ENCODE data around the gene NIPAL4.

NIPAL4 gene

GRCh38 chr5:157464519-157465171 lies 4.6 kb downstream of the NIPAL4 start:
- Histone ChIP-seq H3K27ac (ENCODE audit: low read length) (no peak overlapping the region), H3K4me1 (ENCODE audit: control insufficient read depth, low read depth, low read length) (peaks cover 10% of the 10 kb centered on the region), H3K27me3 (ENCODE audit: control insufficient read depth, insufficient read depth, low read length) (peaks cover 23% of the 10 kb centered on the region), H3K9me3 (ENCODE audit: control insufficient read depth, low read depth, low read length) (no peaks in the 10 kb centered on the region), H3K4me3 (ENCODE audit: low read length) (no peak overlapping the region), H3K9ac (ENCODE audit: low read length) (no peak overlapping the region), H3K36me3 (ENCODE audit: control insufficient read depth, low read depth, low read length) (no peaks in the 10 kb centered on the region)

GRCh38 chr5:157468293-157468965 lies 8.4 kb downstream of the NIPAL4 start:
- H3K9me3 ChIP-seq (ENCODE audit: control insufficient read depth, low read depth, low read length), result no peaks in the 10 kb centered on the region
- H3K4me3 ChIP-seq (ENCODE audit: low read length), result no peak overlapping the region
- no peaks in the 10 kb centered on the region for H3K27me3 ChIP-seq (ENCODE audit: control insufficient read depth, insufficient read depth, low read length)
- no peak overlapping the region for H3K9ac ChIP-seq (ENCODE audit: low read length)
- no peak overlapping the region for H3K27ac ChIP-seq (ENCODE audit: low read length)
- H3K36me3 ChIP-seq (ENCODE audit: control insufficient read depth, low read depth, low read length), result no peaks in the 10 kb centered on the region
- peaks cover 10% of the 10 kb centered on the region for H3K4me1 ChIP-seq (ENCODE audit: control insufficient read depth, low read depth, low read length)

- Histone ChIP-seq H3K4me3 (ENCODE audit: low read length) (no peak overlapping the region), H3K4me1 (ENCODE audit: control insufficient read depth, low read depth, low read length) (peaks cover 9% of the 10 kb centered on the region), H3K36me3 (ENCODE audit: control insufficient read depth, low read depth, low read length) (no peaks in the 10 kb centered on the region), H3K27me3 (ENCODE audit: control insufficient read depth, insufficient read depth, low read length) (no peaks in the 10 kb centered on the region), H3K9ac (ENCODE audit: low read length) (no peak overlapping the region), H3K9me3 (ENCODE audit: control insufficient read depth, low read depth, low read length) (no peaks in the 10 kb centered on the region), H3K27ac (ENCODE audit: low read length) (no peak overlapping the region)
Observed at GRCh38 chr5:157469073-157469472, 9.1 kb downstream of the NIPAL4 start.

- H3K9ac ChIP-seq (ENCODE audit: low read length), result no peak overlapping the region
- peaks cover 3% of the 10 kb centered on the region for H3K4me1 ChIP-seq (ENCODE audit: control insufficient read depth, low read depth, low read length)
- no peaks in the 10 kb centered on the region for H3K9me3 ChIP-seq (ENCODE audit: control insufficient read depth, low read depth, low read length)
- H3K4me3 ChIP-seq (ENCODE audit: low read length), result no peak overlapping the region
- no peak overlapping the region for H3K27ac ChIP-seq (ENCODE audit: low read length)
- H3K36me3 ChIP-seq (ENCODE audit: control insufficient read depth, low read depth, low read length), result no peaks in the 10 kb centered on the region
- H3K27me3 ChIP-seq (ENCODE audit: control insufficient read depth, insufficient read depth, low read length), result no peaks in the 10 kb centered on the region
Observed at GRCh38 chr5:157469687-157470086, 9.7 kb downstream of the NIPAL4 start.

- no peaks in the 10 kb centered on the region for H3K27me3 ChIP-seq (ENCODE audit: control insufficient read depth, insufficient read depth, low read length)
- no peak overlapping the region for H3K4me3 ChIP-seq (ENCODE audit: low read length)
- no peaks in the 10 kb centered on the region for H3K36me3 ChIP-seq (ENCODE audit: control insufficient read depth, low read depth, low read length)
- H3K4me1 ChIP-seq (ENCODE audit: control insufficient read depth, low read depth, low read length), result no peaks in the 10 kb centered on the region
- H3K9me3 ChIP-seq (ENCODE audit: control insufficient read depth, low read depth, low read length), result no peaks in the 10 kb centered on the region
- no peak overlapping the region for H3K27ac ChIP-seq (ENCODE audit: low read length)
- H3K9ac ChIP-seq (ENCODE audit: low read length), result no peak overlapping the region
Observed at GRCh38 chr5:157470631-157471030, 10.6 kb downstream of the NIPAL4 start.

- Histone ChIP-seq H3K36me3 (ENCODE audit: control insufficient read depth, low read depth, low read length) (no peaks in the 10 kb centered on the region), H3K27me3 (ENCODE audit: control insufficient read depth, insufficient read depth, low read length) (no peaks in the 10 kb centered on the region), H3K27ac (ENCODE audit: low read length) (no peak overlapping the region), H3K9ac (ENCODE audit: low read length) (no peak overlapping the region), H3K4me1 (ENCODE audit: control insufficient read depth, low read depth, low read length) (no peaks in the 10 kb centered on the region), H3K9me3 (ENCODE audit: control insufficient read depth, low read depth, low read length) (no peaks in the 10 kb centered on the region), H3K4me3 (ENCODE audit: low read length) (no peak overlapping the region)
Observed at GRCh38 chr5:157471709-157472108, 11.7 kb downstream of the NIPAL4 start.

GRCh38 chr5:157473383-157474320 lies 13.6 kb downstream of the NIPAL4 start:
- Histone ChIP-seq H3K27ac (ENCODE audit: low read length) (no peak overlapping the region), H3K4me1 (ENCODE audit: control insufficient read depth, low read depth, low read length) (no peaks in the 10 kb centered on the region), H3K4me3 (ENCODE audit: low read length) (no peak overlapping the region), H3K9me3 (ENCODE audit: control insufficient read depth, low read depth, low read length) (no peaks in the 10 kb centered on the region), H3K9ac (ENCODE audit: low read length) (no peak overlapping the region), H3K27me3 (ENCODE audit: control insufficient read depth, insufficient read depth, low read length) (no peaks in the 10 kb centered on the region), H3K36me3 (ENCODE audit: control insufficient read depth, low read depth, low read length) (no peaks in the 10 kb centered on the region)

- Histone ChIP-seq H3K9ac (ENCODE audit: low read length) (no peak overlapping the region), H3K27ac (ENCODE audit: low read length) (no peak overlapping the region), H3K9me3 (ENCODE audit: control insufficient read depth, low read depth, low read length) (no peaks in the 10 kb centered on the region), H3K4me1 (ENCODE audit: control insufficient read depth, low read depth, low read length) (peaks cover 8% of the 10 kb centered on the region), H3K27me3 (ENCODE audit: control insufficient read depth, insufficient read depth, low read length) (no peaks in the 10 kb centered on the region), H3K36me3 (ENCODE audit: control insufficient read depth, low read depth, low read length) (no peaks in the 10 kb centered on the region), H3K4me3 (ENCODE audit: low read length) (no peak overlapping the region)
Observed at GRCh38 chr5:157475432-157475831, 15.4 kb downstream of the NIPAL4 start.

- H3K27ac ChIP-seq (ENCODE audit: low read length), result no peak overlapping the region
- no peaks in the 10 kb centered on the region for H3K27me3 ChIP-seq (ENCODE audit: control insufficient read depth, insufficient read depth, low read length)
- H3K9ac ChIP-seq (ENCODE audit: low read length), result no peak overlapping the region
- H3K9me3 ChIP-seq (ENCODE audit: control insufficient read depth, low read depth, low read length), result no peaks in the 10 kb centered on the region
- H3K36me3 ChIP-seq (ENCODE audit: control insufficient read depth, low read depth, low read length), result no peaks in the 10 kb centered on the region
- H3K4me3 ChIP-seq (ENCODE audit: low read length), result no peak overlapping the region
- peaks cover 8% of the 10 kb centered on the region for H3K4me1 ChIP-seq (ENCODE audit: control insufficient read depth, low read depth, low read length)
Observed at GRCh38 chr5:157476702-157477408, 16.8 kb downstream of the NIPAL4 start.

- peaks cover 8% of the 10 kb centered on the region for H3K4me1 ChIP-seq (ENCODE audit: control insufficient read depth, low read depth, low read length)
- H3K9ac ChIP-seq (ENCODE audit: low read length), result no peak overlapping the region
- no peaks in the 10 kb centered on the region for H3K36me3 ChIP-seq (ENCODE audit: control insufficient read depth, low read depth, low read length)
- H3K27me3 ChIP-seq (ENCODE audit: control insufficient read depth, insufficient read depth, low read length), result no peaks in the 10 kb centered on the region
- H3K4me3 ChIP-seq (ENCODE audit: low read length), result no peak overlapping the region
- H3K27ac ChIP-seq (ENCODE audit: low read length), result no peak overlapping the region
- H3K9me3 ChIP-seq (ENCODE audit: control insufficient read depth, low read depth, low read length), result no peaks in the 10 kb centered on the region
Observed at GRCh38 chr5:157477814-157478494, 17.9 kb downstream of the NIPAL4 start.

GRCh38 chr5:157478726-157479125 lies 18.7 kb downstream of the NIPAL4 start:
- no peak overlapping the region for H3K27ac ChIP-seq (ENCODE audit: low read length)
- no peaks in the 10 kb centered on the region for H3K27me3 ChIP-seq (ENCODE audit: control insufficient read depth, insufficient read depth, low read length)
- H3K4me1 ChIP-seq (ENCODE audit: control insufficient read depth, low read depth, low read length), result peaks cover 8% of the 10 kb centered on the region
- H3K4me3 ChIP-seq (ENCODE audit: low read length), result no peak overlapping the region
- H3K9ac ChIP-seq (ENCODE audit: low read length), result no peak overlapping the region
- no peaks in the 10 kb centered on the region for H3K9me3 ChIP-seq (ENCODE audit: control insufficient read depth, low read depth, low read length)
- no peaks in the 10 kb centered on the region for H3K36me3 ChIP-seq (ENCODE audit: control insufficient read depth, low read depth, low read length)
